ENCODE data around the gene WDR86. TPM values are rescaled to one million over a fixed set of nuclear protein-coding genes. Genes with fewer than 3 reads are reported as not detected.

The WDR86 gene
- total and polyA plus RNA-seq, 2 experiments from 2014 or later: 9.1 to 59.1 TPM

- no peak overlapping the region for H3K27ac ChIP-seq (ENCODE audit: low read depth)
- DNase-seq (ENCODE audit: low spot score) (no peak), ATAC-seq (no peak)
- no peak overlapping the region for H3K27ac Mint-ChIP-seq
- no peaks in the 10 kb centered on the region; the same call in 1 of the 2 replicates for H3K36me3 ChIP-seq (ENCODE audit: insufficient read depth)
- H3F3A ChIP-seq (replicated peaks; ENCODE audit: low read depth): no peaks in the 10 kb centered on the region
- peaks cover 2% of the 10 kb centered on the region; the same call in 1 of the 3 replicates for H3K36me3 Mint-ChIP-seq (ENCODE audit: low read depth)
- no peak overlapping the region for H3K4me2 ChIP-seq
- no peaks in the 10 kb centered on the region for H3K79me2 ChIP-seq (replicated peaks; ENCODE audit: insufficient read depth)
- peaks cover 25% of the 10 kb centered on the region for H3K4me1 ChIP-seq (ENCODE audit: insufficient read depth)
- no peaks in the 10 kb centered on the region for H3K9me2 ChIP-seq (ENCODE audit: insufficient read depth)
- H3K4me1 Mint-ChIP-seq: peaks cover 28% of the 10 kb centered on the region
- H3K4me3 Mint-ChIP-seq: no peak overlapping the region
- no peak overlapping the region for H3K4me3 ChIP-seq
- H2AFZ ChIP-seq: no peak overlapping the region
- TF ChIP-seq CREB1 (CRISPR knock-in tag; IDR thresholded peaks at IDR 0.05; ENCODE audit: low read depth) (no peak), EZH2phosphoT487 (IDR thresholded peaks at IDR 0.05; ENCODE audit: unreplicated experiment) (no peak), POLR2AphosphoS5 (IDR thresholded peaks at IDR 0.05; ENCODE audit: low read depth) (no peak), JUNB (IDR thresholded peaks at IDR 0.05; ENCODE audit: unreplicated experiment) (no peak), REST (IDR thresholded peaks at IDR 0.05; ENCODE audit: unreplicated experiment) (no peak), ZNF331 (CRISPR knock-in tag; IDR thresholded peaks at IDR 0.05; ENCODE audit: low read depth) (no peak), ETS1 (IDR thresholded peaks at IDR 0.05) (no peak), NANOG (IDR thresholded peaks at IDR 0.05; ENCODE audit: borderline replicate concordance) (no peak)
- TF ChIP-seq, protein P1, sequence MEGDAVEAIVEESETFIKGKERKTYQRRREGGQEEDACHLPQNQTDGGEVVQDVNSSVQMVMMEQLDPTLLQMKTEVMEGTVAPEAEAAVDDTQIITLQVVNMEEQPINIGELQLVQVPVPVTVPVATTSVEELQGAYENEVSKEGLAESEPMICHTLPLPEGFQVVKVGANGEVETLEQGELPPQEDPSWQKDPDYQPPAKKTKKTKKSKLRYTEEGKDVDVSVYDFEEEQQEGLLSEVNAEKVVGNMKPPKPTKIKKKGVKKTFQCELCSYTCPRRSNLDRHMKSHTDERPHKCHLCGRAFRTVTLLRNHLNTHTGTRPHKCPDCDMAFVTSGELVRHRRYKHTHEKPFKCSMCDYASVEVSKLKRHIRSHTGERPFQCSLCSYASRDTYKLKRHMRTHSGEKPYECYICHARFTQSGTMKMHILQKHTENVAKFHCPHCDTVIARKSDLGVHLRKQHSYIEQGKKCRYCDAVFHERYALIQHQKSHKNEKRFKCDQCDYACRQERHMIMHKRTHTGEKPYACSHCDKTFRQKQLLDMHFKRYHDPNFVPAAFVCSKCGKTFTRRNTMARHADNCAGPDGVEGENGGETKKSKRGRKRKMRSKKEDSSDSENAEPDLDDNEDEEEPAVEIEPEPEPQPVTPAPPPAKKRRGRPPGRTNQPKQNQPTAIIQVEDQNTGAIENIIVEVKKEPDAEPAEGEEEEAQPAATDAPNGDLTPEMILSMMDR (conservative IDR thresholded peaks at IDR 0.05; ENCODE audit: low read depth in 2 of 2): no peak
- TF ChIP-seq, protein P2, sequence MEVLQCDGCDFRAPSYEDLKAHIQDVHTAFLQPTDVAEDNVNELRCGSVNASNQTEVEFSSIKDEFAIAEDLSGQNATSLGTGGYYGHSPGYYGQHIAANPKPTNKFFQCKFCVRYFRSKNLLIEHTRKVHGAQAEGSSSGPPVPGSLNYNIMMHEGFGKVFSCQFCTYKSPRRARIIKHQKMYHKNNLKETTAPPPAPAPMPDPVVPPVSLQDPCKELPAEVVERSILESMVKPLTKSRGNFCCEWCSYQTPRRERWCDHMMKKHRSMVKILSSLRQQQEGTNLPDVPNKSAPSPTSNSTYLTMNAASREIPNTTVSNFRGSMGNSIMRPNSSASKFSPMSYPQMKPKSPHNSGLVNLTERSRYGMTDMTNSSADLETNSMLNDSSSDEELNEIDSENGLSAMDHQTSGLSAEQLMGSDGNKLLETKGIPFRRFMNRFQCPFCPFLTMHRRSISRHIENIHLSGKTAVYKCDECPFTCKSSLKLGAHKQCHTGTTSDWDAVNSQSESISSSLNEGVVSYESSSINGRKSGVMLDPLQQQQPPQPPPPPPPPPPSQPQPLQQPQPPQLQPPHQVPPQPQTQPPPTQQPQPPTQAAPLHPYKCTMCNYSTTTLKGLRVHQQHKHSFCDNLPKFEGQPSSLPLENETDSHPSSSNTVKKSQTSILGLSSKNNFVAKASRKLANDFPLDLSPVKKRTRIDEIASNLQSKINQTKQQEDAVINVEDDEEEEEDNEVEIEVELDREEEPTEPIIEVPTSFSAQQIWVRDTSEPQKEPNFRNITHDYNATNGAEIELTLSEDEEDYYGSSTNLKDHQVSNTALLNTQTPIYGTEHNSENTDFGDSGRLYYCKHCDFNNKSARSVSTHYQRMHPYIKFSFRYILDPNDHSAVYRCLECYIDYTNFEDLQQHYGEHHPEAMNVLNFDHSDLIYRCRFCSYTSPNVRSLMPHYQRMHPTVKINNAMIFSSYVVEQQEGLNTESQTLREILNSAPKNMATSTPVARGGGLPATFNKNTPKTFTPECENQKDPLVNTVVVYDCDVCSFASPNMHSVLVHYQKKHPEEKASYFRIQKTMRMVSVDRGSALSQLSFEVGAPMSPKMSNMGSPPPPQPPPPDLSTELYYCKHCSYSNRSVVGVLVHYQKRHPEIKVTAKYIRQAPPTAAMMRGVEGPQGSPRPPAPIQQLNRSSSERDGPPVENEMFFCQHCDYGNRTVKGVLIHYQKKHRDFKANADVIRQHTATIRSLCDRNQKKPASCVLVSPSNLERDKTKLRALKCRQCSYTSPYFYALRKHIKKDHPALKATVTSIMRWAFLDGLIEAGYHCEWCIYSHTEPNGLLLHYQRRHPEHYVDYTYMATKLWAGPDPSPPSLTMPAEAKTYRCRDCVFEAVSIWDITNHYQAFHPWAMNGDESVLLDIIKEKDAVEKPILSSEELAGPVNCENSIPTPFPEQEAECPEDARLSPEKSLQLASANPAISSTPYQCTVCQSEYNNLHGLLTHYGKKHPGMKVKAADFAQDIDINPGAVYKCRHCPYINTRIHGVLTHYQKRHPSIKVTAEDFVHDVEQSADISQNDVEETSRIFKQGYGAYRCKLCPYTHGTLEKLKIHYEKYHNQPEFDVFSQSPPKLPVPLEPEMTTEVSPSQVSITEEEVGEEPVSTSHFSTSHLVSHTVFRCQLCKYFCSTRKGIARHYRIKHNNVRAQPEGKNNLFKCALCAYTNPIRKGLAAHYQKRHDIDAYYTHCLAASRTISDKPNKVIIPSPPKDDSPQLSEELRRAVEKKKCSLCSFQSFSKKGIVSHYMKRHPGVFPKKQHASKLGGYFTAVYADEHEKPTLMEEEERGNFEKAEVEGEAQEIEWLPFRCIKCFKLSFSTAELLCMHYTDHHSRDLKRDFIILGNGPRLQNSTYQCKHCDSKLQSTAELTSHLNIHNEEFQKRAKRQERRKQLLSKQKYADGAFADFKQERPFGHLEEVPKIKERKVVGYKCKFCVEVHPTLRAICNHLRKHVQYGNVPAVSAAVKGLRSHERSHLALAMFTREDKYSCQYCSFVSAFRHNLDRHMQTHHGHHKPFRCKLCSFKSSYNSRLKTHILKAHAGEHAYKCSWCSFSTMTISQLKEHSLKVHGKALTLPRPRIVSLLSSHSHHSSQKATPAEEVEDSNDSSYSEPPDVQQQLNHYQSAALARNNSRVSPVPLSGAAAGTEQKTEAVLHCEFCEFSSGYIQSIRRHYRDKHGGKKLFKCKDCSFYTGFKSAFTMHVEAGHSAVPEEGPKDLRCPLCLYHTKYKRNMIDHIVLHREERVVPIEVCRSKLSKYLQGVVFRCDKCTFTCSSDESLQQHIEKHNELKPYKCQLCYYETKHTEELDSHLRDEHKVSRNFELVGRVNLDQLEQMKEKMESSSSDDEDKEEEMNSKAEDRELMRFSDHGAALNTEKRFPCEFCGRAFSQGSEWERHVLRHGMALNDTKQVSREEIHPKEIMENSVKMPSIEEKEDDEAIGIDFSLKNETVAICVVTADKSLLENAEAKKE (CRISPR knock-in tag; IDR thresholded peaks at IDR 0.05): no peak
- H3K27me3 ChIP-seq (ENCODE audit: insufficient read depth): no peaks in the 10 kb centered on the region
- peaks cover 11% of the 10 kb centered on the region for H3K9me3 Mint-ChIP-seq
- H4K20me1 ChIP-seq (replicated peaks; ENCODE audit: insufficient read depth): no peaks in the 10 kb centered on the region
- peaks cover 7% of the 10 kb centered on the region for H3K27me3 Mint-ChIP-seq (ENCODE audit: insufficient read depth, low read depth, poor library complexity)
These were observed 17.3 kb upstream of the WDR86 start for GRCh38 chr7:151426904-151427704.

Measured in GM23338 (cell line).